H1 (cell line): Measurements from ENCODE around the gene MMEL1. TPM values are rescaled to one million over a fixed set of nuclear protein-coding genes. Genes with fewer than 3 reads are reported as not detected.

Source experiments
- CBX8 ChIP-seq: fragments of 300-800, 300-1000 bp; sonication (generic); IDR thresholded peaks from 2 replicates; pipeline ENCODE4 v1.7.1; 2016; ENCODE audit warnings: low read depth, low read length, borderline replicate concordance
- CEBPB ChIP-seq: IDR thresholded peaks from 2 replicates; pipeline ENCODE4 v1.6.1; 2012; ENCODE audit warnings: low read depth, low read length
- CREB1 ChIP-seq: IDR thresholded peaks from 2 replicates; pipeline ENCODE4 v1.6.1; 2012; ENCODE audit warnings: inconsistent platforms
- KDM1A ChIP-seq: fragments of 200-600, 300-600 bp; sonication (generic); IDR thresholded peaks from 2 replicates; pipeline ENCODE4 v1.7.1; 2016; ENCODE audit warnings: mild to moderate bottlenecking, low read length, borderline replicate concordance
- SP4 ChIP-seq: IDR thresholded peaks from 2 replicates; pipeline ENCODE4 v1.6.1; 2012; ENCODE audit warnings: low read length, inconsistent platforms
- SRF ChIP-seq: IDR thresholded peaks from 2 replicates; pipeline ENCODE4 v1.6.1; 2011; ENCODE audit warnings: mild to moderate bottlenecking, low read depth, low read length, moderate library complexity
- SUZ12 ChIP-seq: fragments of 200-600 bp; sonication (generic); IDR thresholded peaks from 2 replicates; pipeline ENCODE4 v1.6.1; 2012; ENCODE audit warnings: mild to moderate bottlenecking, inconsistent platforms, low read length, moderate library complexity, mixed read lengths
- polyA plus RNA-seq, 7 experiments: library from polyadenylated mRNA; depleted of rRNA in 3 of 7; stranded (reverse) in 5 of 7; unstranded in 2 of 7; fragments of >200 nt in 5 of 7; fragments of 200-250 nt in 2 of 7; gene quantifications; 1 replicate in 5 of 7; 2 replicates in 1 of 7; 4 replicates in 1 of 7; pipeline versions ENCODE4 v1.2.1 to v1.2.3, GENCODE V29; 2011 to 2013; ENCODE audit warnings: missing spikeins in 2 of 7, mixed read lengths in 2 of 7
- total RNA-seq: library from RNA; stranded (reverse); fragmentation: NEBNext Ultra II Directional; extraction: Animal tissue kit (Norgen Biotek cat#: 25700); gene quantifications from 2 replicates; pipeline ENCODE4 v1.2.1, GENCODE V29; 2021
- TF ChIP-seq, protein P1 (sequence below): fragments of 300-600 bp; sonication (generic); IDR thresholded peaks from 2 replicates; pipeline ENCODE4 v1.7.1; 2012; ENCODE audit warnings: low read length, moderate library complexity, mild to moderate bottlenecking, inconsistent platforms; ENCODE audit not compliant: insufficient replicate concordance
- TF ChIP-seq, protein P2 (sequence below): IDR thresholded peaks from 2 replicates; pipeline ENCODE4 v1.6.1; 2012; ENCODE audit warnings: low read length, inconsistent platforms

MMEL1 gene
- total and polyA plus RNA-seq, 2 of the 8 experiments (the other 6 are each of a cell fraction or from before 2014, with no cell fraction given): 0.91 to 1.7 TPM

DNA sequence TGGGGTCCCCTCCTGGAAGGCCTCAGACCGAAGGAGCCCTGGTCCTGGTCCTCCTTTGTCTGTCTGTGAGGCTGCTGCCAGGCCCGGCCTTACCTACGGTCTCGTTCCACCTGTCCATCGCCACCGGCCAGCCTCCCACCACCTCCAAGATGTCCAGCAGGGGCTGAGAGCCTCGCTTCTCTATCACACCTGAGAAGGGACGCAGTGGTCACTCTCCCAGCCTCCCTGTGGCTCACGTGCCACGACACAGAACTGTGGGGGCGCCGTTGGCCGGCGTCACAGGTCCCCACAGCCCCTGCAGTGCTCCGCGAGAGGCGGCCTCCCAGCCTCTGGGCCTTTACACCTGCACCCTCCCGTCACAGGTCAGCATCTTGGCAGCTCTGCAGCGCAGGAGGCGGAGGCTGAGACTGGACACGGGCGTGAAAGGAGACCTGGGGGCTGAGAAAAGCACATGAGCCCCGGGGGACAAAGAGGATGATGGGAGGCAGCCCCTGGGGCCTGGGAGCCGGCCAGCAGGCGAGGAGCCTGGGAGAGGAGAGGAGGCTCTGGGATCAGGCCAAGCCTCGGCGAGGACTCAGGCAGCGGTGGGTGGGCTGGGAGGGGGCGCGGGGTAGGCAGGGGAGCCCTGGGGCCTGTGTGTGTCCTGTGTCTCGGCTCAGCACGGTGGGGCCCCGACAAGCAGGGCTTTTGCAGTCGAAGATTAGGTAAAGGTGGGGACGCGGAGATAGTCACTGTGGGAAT is 25.8 kb downstream of the MMEL1 start (continued):
- TF ChIP-seq, protein P1, sequence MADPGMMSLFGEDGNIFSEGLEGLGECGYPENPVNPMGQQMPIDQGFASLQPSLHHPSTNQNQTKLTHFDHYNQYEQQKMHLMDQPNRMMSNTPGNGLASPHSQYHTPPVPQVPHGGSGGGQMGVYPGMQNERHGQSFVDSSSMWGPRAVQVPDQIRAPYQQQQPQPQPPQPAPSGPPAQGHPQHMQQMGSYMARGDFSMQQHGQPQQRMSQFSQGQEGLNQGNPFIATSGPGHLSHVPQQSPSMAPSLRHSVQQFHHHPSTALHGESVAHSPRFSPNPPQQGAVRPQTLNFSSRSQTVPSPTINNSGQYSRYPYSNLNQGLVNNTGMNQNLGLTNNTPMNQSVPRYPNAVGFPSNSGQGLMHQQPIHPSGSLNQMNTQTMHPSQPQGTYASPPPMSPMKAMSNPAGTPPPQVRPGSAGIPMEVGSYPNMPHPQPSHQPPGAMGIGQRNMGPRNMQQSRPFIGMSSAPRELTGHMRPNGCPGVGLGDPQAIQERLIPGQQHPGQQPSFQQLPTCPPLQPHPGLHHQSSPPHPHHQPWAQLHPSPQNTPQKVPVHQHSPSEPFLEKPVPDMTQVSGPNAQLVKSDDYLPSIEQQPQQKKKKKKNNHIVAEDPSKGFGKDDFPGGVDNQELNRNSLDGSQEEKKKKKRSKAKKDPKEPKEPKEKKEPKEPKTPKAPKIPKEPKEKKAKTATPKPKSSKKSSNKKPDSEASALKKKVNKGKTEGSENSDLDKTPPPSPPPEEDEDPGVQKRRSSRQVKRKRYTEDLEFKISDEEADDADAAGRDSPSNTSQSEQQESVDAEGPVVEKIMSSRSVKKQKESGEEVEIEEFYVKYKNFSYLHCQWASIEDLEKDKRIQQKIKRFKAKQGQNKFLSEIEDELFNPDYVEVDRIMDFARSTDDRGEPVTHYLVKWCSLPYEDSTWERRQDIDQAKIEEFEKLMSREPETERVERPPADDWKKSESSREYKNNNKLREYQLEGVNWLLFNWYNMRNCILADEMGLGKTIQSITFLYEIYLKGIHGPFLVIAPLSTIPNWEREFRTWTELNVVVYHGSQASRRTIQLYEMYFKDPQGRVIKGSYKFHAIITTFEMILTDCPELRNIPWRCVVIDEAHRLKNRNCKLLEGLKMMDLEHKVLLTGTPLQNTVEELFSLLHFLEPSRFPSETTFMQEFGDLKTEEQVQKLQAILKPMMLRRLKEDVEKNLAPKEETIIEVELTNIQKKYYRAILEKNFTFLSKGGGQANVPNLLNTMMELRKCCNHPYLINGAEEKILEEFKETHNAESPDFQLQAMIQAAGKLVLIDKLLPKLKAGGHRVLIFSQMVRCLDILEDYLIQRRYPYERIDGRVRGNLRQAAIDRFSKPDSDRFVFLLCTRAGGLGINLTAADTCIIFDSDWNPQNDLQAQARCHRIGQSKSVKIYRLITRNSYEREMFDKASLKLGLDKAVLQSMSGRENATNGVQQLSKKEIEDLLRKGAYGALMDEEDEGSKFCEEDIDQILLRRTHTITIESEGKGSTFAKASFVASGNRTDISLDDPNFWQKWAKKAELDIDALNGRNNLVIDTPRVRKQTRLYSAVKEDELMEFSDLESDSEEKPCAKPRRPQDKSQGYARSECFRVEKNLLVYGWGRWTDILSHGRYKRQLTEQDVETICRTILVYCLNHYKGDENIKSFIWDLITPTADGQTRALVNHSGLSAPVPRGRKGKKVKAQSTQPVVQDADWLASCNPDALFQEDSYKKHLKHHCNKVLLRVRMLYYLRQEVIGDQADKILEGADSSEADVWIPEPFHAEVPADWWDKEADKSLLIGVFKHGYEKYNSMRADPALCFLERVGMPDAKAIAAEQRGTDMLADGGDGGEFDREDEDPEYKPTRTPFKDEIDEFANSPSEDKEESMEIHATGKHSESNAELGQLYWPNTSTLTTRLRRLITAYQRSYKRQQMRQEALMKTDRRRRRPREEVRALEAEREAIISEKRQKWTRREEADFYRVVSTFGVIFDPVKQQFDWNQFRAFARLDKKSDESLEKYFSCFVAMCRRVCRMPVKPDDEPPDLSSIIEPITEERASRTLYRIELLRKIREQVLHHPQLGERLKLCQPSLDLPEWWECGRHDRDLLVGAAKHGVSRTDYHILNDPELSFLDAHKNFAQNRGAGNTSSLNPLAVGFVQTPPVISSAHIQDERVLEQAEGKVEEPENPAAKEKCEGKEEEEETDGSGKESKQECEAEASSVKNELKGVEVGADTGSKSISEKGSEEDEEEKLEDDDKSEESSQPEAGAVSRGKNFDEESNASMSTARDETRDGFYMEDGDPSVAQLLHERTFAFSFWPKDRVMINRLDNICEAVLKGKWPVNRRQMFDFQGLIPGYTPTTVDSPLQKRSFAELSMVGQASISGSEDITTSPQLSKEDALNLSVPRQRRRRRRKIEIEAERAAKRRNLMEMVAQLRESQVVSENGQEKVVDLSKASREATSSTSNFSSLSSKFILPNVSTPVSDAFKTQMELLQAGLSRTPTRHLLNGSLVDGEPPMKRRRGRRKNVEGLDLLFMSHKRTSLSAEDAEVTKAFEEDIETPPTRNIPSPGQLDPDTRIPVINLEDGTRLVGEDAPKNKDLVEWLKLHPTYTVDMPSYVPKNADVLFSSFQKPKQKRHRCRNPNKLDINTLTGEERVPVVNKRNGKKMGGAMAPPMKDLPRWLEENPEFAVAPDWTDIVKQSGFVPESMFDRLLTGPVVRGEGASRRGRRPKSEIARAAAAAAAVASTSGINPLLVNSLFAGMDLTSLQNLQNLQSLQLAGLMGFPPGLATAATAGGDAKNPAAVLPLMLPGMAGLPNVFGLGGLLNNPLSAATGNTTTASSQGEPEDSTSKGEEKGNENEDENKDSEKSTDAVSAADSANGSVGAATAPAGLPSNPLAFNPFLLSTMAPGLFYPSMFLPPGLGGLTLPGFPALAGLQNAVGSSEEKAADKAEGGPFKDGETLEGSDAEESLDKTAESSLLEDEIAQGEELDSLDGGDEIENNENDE: no peak
- no peak for TF ChIP-seq CEBPB
- TF ChIP-seq CBX8: no peak
- no peak for TF ChIP-seq SRF
- no peak for TF ChIP-seq SP4
- TF ChIP-seq KDM1A: no peak
- no peak for TF ChIP-seq CREB1
- TF ChIP-seq SUZ12: no peak
- TF ChIP-seq, protein P2, sequence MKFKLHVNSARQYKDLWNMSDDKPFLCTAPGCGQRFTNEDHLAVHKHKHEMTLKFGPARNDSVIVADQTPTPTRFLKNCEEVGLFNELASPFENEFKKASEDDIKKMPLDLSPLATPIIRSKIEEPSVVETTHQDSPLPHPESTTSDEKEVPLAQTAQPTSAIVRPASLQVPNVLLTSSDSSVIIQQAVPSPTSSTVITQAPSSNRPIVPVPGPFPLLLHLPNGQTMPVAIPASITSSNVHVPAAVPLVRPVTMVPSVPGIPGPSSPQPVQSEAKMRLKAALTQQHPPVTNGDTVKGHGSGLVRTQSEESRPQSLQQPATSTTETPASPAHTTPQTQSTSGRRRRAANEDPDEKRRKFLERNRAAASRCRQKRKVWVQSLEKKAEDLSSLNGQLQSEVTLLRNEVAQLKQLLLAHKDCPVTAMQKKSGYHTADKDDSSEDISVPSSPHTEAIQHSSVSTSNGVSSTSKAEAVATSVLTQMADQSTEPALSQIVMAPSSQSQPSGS: no peak
